Liver (tissue), 9 donors: ENCODE measurements around the gene FN1. TPM values are rescaled to one million over a fixed set of nuclear protein-coding genes. Genes with fewer than 3 reads are reported as not detected.

Experiments
- DNase-seq: peaks from one replicate; pipeline ENCODE4 v3.0.0-alpha.2; 2017; ENCODE audit warnings: low spot score
- H3K27ac ChIP-seq, 2 donors: one replicate each; pipeline ENCODE4 v1.7.0; 2013; ENCODE audit warnings: inconsistent platforms in 2 of 2, low read length in 2 of 2, control low read depth in 1 of 2, low read depth in 1 of 2, mild to moderate bottlenecking in 1 of 2
- H3K27me3 ChIP-seq, 4 donors: one replicate each; pipeline versions ENCODE4 v1.6.1 to v1.7.0; 2013; ENCODE audit warnings: low read length in 3 of 4, inconsistent platforms in 1 of 4, mild to moderate bottlenecking in 1 of 4, moderate library complexity in 1 of 4; ENCODE audit not compliant: control insufficient read depth in 4 of 4, insufficient read depth in 4 of 4
- H3K36me3 ChIP-seq, 4 donors: one replicate each; pipeline versions ENCODE4 v1.6.1 to v1.7.0; 2013; ENCODE audit warnings: low read length in 3 of 4, mild to moderate bottlenecking in 3 of 4, low read depth in 1 of 4, moderate library complexity in 1 of 4; ENCODE audit not compliant: control insufficient read depth in 4 of 4, insufficient read depth in 3 of 4
- H3K4me1 ChIP-seq, 4 donors: one replicate each; pipeline versions ENCODE4 v1.6.1 to v1.7.0; 2013; ENCODE audit warnings: low read length in 3 of 4, mild to moderate bottlenecking in 3 of 4, moderate library complexity in 1 of 4; ENCODE audit not compliant: control insufficient read depth in 4 of 4, insufficient read depth in 4 of 4
- H3K4me3 ChIP-seq, 3 donors: one replicate each; pipeline versions ENCODE4 v1.6.1 to v1.7.0; 2013; ENCODE audit warnings: low read length in 3 of 3, control low read depth in 1 of 3, low read depth in 1 of 3, mild to moderate bottlenecking in 1 of 3
- H3K9ac ChIP-seq, 2 donors: one replicate each; pipeline ENCODE4 v1.7.0; 2013; ENCODE audit warnings: low read length in 2 of 2, mild to moderate bottlenecking in 2 of 2, moderate library complexity in 2 of 2, control low read depth in 1 of 2, low read depth in 1 of 2
- H3K9me3 ChIP-seq, 4 donors: one replicate each; pipeline versions ENCODE4 v1.6.1 to v1.7.0; 2013; ENCODE audit warnings: low read length in 3 of 4; ENCODE audit not compliant: control insufficient read depth in 4 of 4
- EGR1 ChIP-seq, 2 donors: IDR thresholded peaks; 2 replicates each; pipeline ENCODE4 v1.6.1; 2016 to 2018; ENCODE audit warnings: antibody characterized with exemption in 2 of 2, low read depth in 2 of 2
- FOXA2 ChIP-seq: IDR thresholded peaks from 2 replicates; pipeline ENCODE4 v1.6.1; 2016; ENCODE audit warnings: antibody characterized with exemption
- HNF4A ChIP-seq, 2 donors: conservative IDR thresholded peaks; 2 replicates each; pipeline ENCODE4 v1.6.1; 2016; ENCODE audit warnings: antibody characterized with exemption in 2 of 2, mild to moderate bottlenecking in 2 of 2
- HNF4G ChIP-seq: IDR thresholded peaks from 2 replicates; pipeline ENCODE4 v1.6.1; 2016; ENCODE audit warnings: antibody characterized with exemption
- JUND ChIP-seq, 2 donors: IDR thresholded peaks; 2 replicates each; pipeline ENCODE4 v1.6.1; 2016; ENCODE audit warnings: antibody characterized with exemption in 2 of 2
- NR2F2 ChIP-seq: IDR thresholded peaks from 2 replicates; pipeline ENCODE4 v1.6.1; 2016; ENCODE audit warnings: antibody characterized with exemption
- RXRA ChIP-seq, 2 donors: IDR thresholded peaks; 2 replicates each; pipeline ENCODE4 v1.6.1; 2017 to 2018; ENCODE audit warnings: antibody characterized with exemption in 2 of 2, mild to moderate bottlenecking in 1 of 2
- YY1 ChIP-seq: IDR thresholded peaks from 2 replicates; pipeline ENCODE4 v1.6.1; 2016; ENCODE audit warnings: antibody characterized with exemption, mild to moderate bottlenecking
- WGBS: extraction: QIAGEN DNeasy Blood & Tissue Kit; methylation state at CpG from one replicate; pipeline ENCODE4 v1.1.7; 2013; 5-methylcytosine and 5-hydroxymethylcytosine counted together
- polyA plus RNA-seq, 2 donors: library from polyadenylated mRNA; stranded (reverse) in 1 of 2; unstranded in 1 of 2; fragments of 200-250 nt in 1 of 2; fragments of >200 nt in 1 of 2; fragmentation: Nextera tagmentation in 1 of 2; extraction: Ambion mirVana in 1 of 2; gene quantifications; one replicate each; pipeline versions ENCODE4 v1.2.1 to v1.2.3, GENCODE V29; 2013 to 2015
- total RNA-seq, 2 donors: library from RNA; depleted of rRNA; stranded (reverse); fragments of >200 nt; gene quantifications; one replicate each; pipeline ENCODE4 v1.2.3, GENCODE V29; 2014
- TF ChIP-seq, protein P1 (sequence below): IDR thresholded peaks from 2 replicates; pipeline ENCODE4 v1.6.1; 2016; ENCODE audit warnings: antibody characterized with exemption
- TF ChIP-seq, protein P2 (sequence below): IDR thresholded peaks from 2 replicates; pipeline ENCODE4 v1.6.1; 2016; ENCODE audit warnings: antibody characterized with exemption
- TF ChIP-seq, protein P3 (sequence below): IDR thresholded peaks from 2 replicates; pipeline ENCODE4 v1.6.1; 2016; ENCODE audit warnings: antibody characterized with exemption
- TF ChIP-seq, protein P4 (sequence below): fragments of 150-350 bp; IDR thresholded peaks from 2 replicates; pipeline ENCODE4 v1.5.1; 2017; ENCODE audit warnings: improper control_type of control experiment, low read depth, low read length; ENCODE audit not compliant: missing input control
- donor health status: healthy.
- donor health status: healthy.
- donor health status: healthy.
- donor health status: healthy.
- donor health status: healthy.

Gene FN1
- total and polyA plus RNA-seq, 4 donors, result 545 to 1,402 (median 837) TPM

DNA sequence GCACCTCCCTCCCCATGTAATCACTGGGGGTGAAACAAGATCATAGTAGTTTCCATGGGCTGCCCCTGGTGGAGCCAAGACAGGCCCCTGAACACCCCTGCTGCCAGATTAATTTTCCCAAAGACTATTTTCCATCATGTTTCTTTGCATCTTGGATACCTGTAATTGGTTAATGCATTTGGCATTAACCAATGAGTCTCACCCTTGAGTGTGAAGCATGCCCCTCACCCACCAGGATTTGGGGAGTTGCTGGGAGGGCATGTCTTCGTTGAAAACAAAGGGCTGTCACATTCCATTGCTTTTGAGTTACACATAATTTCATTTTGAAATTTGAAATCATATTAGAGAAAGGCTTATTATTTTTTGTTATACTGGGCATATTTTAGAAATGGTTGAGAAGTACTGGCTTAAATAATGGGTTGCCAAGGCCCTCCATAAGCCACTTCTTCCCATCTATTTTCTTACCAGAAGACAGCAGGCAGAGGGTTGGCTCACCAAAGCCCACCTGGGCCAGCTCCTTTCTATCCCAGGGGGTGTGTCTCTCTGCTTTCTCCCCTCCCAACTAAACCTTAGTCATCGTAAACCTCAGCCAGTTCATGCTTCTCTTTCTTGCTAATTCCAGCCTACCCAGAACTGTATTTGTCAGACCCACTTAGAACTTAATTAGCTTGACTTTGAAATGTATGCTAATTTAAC, 72.3 kb downstream of the FN1 start:
- Histone ChIP-seq H3K27ac (no peak overlapping the region), H3K4me1 (no peaks in the 10 kb centered on the region), H3K27me3 (no peaks in the 10 kb centered on the region), H3K9me3 (no peaks in the 10 kb centered on the region), H3K9ac (no peak overlapping the region), H3K36me3 (peaks cover 6 to 81% (median 78%) of the 10 kb centered on the region in 4 donors), H3K4me3 (no peak overlapping the region)
- DNase-seq, result no peak
- 89% methylated on average over 2 of the region's 2 CpGs for WGBS
- no peak for TF ChIP-seq JUND (IDR thresholded peaks at IDR 0.05)
- TF ChIP-seq, protein P1, sequence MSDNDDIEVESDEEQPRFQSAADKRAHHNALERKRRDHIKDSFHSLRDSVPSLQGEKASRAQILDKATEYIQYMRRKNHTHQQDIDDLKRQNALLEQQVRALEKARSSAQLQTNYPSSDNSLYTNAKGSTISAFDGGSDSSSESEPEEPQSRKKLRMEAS, result no peak
- TF ChIP-seq, protein P2, sequence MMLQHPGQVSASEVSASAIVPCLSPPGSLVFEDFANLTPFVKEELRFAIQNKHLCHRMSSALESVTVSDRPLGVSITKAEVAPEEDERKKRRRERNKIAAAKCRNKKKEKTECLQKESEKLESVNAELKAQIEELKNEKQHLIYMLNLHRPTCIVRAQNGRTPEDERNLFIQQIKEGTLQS, result no peak
- TF ChIP-seq, protein P3, sequence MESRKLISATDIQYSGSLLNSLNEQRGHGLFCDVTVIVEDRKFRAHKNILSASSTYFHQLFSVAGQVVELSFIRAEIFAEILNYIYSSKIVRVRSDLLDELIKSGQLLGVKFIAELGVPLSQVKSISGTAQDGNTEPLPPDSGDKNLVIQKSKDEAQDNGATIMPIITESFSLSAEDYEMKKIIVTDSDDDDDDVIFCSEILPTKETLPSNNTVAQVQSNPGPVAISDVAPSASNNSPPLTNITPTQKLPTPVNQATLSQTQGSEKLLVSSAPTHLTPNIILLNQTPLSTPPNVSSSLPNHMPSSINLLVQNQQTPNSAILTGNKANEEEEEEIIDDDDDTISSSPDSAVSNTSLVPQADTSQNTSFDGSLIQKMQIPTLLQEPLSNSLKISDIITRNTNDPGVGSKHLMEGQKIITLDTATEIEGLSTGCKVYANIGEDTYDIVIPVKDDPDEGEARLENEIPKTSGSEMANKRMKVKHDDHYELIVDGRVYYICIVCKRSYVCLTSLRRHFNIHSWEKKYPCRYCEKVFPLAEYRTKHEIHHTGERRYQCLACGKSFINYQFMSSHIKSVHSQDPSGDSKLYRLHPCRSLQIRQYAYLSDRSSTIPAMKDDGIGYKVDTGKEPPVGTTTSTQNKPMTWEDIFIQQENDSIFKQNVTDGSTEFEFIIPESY, result no peak
- no peak for TF ChIP-seq NR2F2

DNA sequence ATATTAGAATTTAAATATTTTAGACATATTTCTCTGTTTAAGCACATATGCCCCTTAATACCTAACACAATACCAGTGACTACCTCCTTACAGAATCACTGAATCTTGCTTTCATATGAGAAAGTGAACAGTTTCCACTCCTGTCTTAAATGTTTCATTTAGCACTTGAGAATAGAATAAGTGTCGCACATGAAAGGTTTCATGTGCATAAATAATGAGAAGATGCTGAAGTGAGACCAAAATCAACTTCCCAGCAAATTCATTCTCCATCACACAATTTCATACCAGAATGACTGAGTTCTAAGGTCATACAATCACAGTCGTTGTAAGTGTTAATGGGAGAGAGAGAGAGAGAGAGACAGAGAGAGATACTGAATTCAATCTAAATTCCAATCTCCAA, 72.8 kb downstream of the FN1 start:
- Histone ChIP-seq H3K9me3 (no peaks in the 10 kb centered on the region), H3K36me3 (peaks cover 6 to 76% (median 74%) of the 10 kb centered on the region in 4 donors), H3K27me3 (no peaks in the 10 kb centered on the region), H3K4me1 (no peaks in the 10 kb centered on the region), H3K4me3 (no peak overlapping the region), H3K9ac (no peak overlapping the region), H3K27ac (no peak overlapping the region)
- 61% methylated on average over 2 of the region's 2 CpGs for WGBS
- no peak for DNase-seq
- TF ChIP-seq HNF4A (conservative IDR thresholded peaks at IDR 0.05) (no peak), FOXA2 (no peak), HNF4G (no peak), JUND (IDR thresholded peaks at IDR 0.05) (no peak), RXRA (IDR thresholded peaks at IDR 0.05) (no peak), EGR1 (IDR thresholded peaks at IDR 0.05; ENCODE audit: low read depth in 2 of 2) (no peak), YY1 (no peak)
- TF ChIP-seq, protein P3, result no peak
- TF ChIP-seq, protein P4, sequence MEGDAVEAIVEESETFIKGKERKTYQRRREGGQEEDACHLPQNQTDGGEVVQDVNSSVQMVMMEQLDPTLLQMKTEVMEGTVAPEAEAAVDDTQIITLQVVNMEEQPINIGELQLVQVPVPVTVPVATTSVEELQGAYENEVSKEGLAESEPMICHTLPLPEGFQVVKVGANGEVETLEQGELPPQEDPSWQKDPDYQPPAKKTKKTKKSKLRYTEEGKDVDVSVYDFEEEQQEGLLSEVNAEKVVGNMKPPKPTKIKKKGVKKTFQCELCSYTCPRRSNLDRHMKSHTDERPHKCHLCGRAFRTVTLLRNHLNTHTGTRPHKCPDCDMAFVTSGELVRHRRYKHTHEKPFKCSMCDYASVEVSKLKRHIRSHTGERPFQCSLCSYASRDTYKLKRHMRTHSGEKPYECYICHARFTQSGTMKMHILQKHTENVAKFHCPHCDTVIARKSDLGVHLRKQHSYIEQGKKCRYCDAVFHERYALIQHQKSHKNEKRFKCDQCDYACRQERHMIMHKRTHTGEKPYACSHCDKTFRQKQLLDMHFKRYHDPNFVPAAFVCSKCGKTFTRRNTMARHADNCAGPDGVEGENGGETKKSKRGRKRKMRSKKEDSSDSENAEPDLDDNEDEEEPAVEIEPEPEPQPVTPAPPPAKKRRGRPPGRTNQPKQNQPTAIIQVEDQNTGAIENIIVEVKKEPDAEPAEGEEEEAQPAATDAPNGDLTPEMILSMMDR, result no peak
